ENCODE measurements around the gene WIPF1. TPM values are rescaled to one million over a fixed set of nuclear protein-coding genes. Genes with fewer than 3 reads are reported as not detected.

WIPF1 gene
- polyA plus RNA-seq, 1 donor (not counting 4 experiments of a cell fraction or from before 2014, with no cell fraction given): 0.16 TPM

DNA sequence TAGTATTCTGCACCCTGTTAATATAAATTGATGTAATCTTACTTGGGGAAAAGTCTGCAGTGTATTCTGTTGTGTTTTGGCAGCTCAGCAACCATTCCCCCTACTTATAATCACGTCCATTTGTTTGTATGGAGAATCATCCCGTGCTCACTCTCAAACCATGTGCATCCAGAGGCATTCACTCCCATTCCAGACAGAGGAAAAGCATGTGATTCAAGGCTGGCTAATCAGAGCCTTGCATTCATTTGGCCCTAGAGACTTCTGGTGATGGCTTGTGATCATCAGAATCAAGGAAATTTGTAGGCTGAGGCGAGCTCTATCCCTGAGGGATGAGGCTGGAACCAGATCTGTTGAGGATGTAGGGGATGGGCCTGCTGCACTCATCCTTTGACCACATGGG lies 5.1 kb upstream of the WIPF1 start:
- FAIRE-seq (no peak), DNase-seq (ENCODE audit: low read depth, low spot score) (no peak)
- Histone ChIP-seq H3K27me3 (ENCODE audit: control insufficient read depth, extremely low read depth, insufficient read depth, low read length) (no peaks in the 10 kb centered on the region), H3K79me2 (ENCODE audit: control insufficient read depth, insufficient read depth, low read length) (no peaks in the 10 kb centered on the region), H3K4me3 (ENCODE audit: control insufficient read depth in 2 of 3, extremely low read depth in 1 of 3, insufficient read depth in 2 of 3, low read depth in 1 of 3, low read length in 3 of 3) (no peak overlapping the region), H3K9me1 (ENCODE audit: control insufficient read depth, extremely low read depth, insufficient read depth, low read length) (no peaks in the 10 kb centered on the region), H3K9ac (ENCODE audit: control insufficient read depth, extremely low read depth, insufficient read depth, low read length) (no peak overlapping the region), H3K4me1 (ENCODE audit: control insufficient read depth, extremely low read depth, insufficient read depth, low read length) (no peaks in the 10 kb centered on the region), H4K20me1 (ENCODE audit: control insufficient read depth, extremely low read depth, insufficient read depth, low read length) (no peaks in the 10 kb centered on the region), H2AFZ (ENCODE audit: control insufficient read depth, low read length) (no peak overlapping the region), H3K36me3 (ENCODE audit: control insufficient read depth in 2 of 2, extremely low read depth in 1 of 2, insufficient read depth in 2 of 2, low read length in 2 of 2) (no peaks in the 10 kb centered on the region), H3K4me2 (ENCODE audit: control insufficient read depth, extremely low read depth, insufficient read depth, low read depth, low read length) (no peak overlapping the region), H3K9me3 (ENCODE audit: control insufficient read depth, low read depth, low read length) (no peaks in the 10 kb centered on the region), H3K27ac (ENCODE audit: control insufficient read depth, insufficient read depth, low read length) (no peak overlapping the region)
- TF ChIP-seq EZH2 (IDR thresholded peaks at IDR 0.05; ENCODE audit: low read length) (no peak), CTCF (optimal IDR thresholded peaks at IDR 0.05 in 1 of 3, IDR thresholded peaks at IDR 0.05 in 1 of 3, conservative IDR thresholded peaks at IDR 0.05 in 1 of 3; ENCODE audit: extremely low read depth in 1 of 3, insufficient read depth in 2 of 3, low read length in 3 of 3) (no peak)
- dilution Hi-C loops (cut with MboI; ENCODE audit: extremely low pct_ligation_motif_present, low sequenced_read_pairs): no loop called here

DNA sequence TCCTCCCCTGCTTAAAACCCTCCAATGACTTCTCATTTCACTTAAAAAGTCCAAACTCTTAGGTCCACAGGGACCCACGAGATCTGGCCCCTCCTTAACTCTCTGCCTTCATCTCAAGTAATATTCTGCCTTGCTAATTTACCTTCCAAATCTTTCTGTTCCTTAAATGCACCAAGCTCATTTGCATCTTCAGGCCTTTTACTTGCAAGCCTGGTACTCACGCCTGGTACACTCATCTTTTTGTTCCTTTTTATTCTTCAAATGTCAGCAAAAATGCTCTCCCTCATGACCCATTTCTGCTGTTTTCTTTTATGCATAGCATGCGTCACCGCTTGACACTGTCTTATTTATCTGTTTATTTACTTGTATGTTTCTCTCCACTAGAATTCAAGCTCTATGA lies 2.7 kb upstream of the WIPF1 start:
- Histone ChIP-seq H3K9me3 (ENCODE audit: control insufficient read depth, low read depth, low read length) (no peaks in the 10 kb centered on the region), H2AFZ (ENCODE audit: control insufficient read depth, low read length) (no peak overlapping the region), H4K20me1 (ENCODE audit: control insufficient read depth, extremely low read depth, insufficient read depth, low read length) (no peaks in the 10 kb centered on the region), H3K27ac (ENCODE audit: control insufficient read depth, insufficient read depth, low read length) (no peak overlapping the region), H3K4me1 (ENCODE audit: control insufficient read depth, extremely low read depth, insufficient read depth, low read length) (peaks cover 4% of the 10 kb centered on the region), H3K9ac (ENCODE audit: control insufficient read depth, extremely low read depth, insufficient read depth, low read length) (no peak overlapping the region), H3K9me1 (ENCODE audit: control insufficient read depth, extremely low read depth, insufficient read depth, low read length) (no peaks in the 10 kb centered on the region), H3K79me2 (ENCODE audit: control insufficient read depth, insufficient read depth, low read length) (no peaks in the 10 kb centered on the region), H3K4me3 (ENCODE audit: control insufficient read depth in 2 of 3, extremely low read depth in 1 of 3, insufficient read depth in 2 of 3, low read depth in 1 of 3, low read length in 3 of 3) (no peak overlapping the region), H3K27me3 (ENCODE audit: control insufficient read depth, extremely low read depth, insufficient read depth, low read length) (no peaks in the 10 kb centered on the region), H3K36me3 (ENCODE audit: control insufficient read depth in 2 of 2, extremely low read depth in 1 of 2, insufficient read depth in 2 of 2, low read length in 2 of 2) (no peaks in the 10 kb centered on the region), H3K4me2 (ENCODE audit: control insufficient read depth, extremely low read depth, insufficient read depth, low read depth, low read length) (no peak overlapping the region)
- dilution Hi-C loops (cut with MboI; ENCODE audit: extremely low pct_ligation_motif_present, low sequenced_read_pairs): no loop called here
- FAIRE-seq (no peak), DNase-seq (ENCODE audit: low read depth, low spot score) (no peak)
- TF ChIP-seq EZH2 (IDR thresholded peaks at IDR 0.05; ENCODE audit: low read length) (no peak), CTCF (optimal IDR thresholded peaks at IDR 0.05 in 1 of 3, IDR thresholded peaks at IDR 0.05 in 1 of 3, conservative IDR thresholded peaks at IDR 0.05 in 1 of 3; ENCODE audit: extremely low read depth in 1 of 3, insufficient read depth in 2 of 3, low read length in 3 of 3) (no peak)

Data from keratinocyte (primary cell).